ENCODE measurements around the gene DAAM1. TPM values are rescaled to one million over a fixed set of nuclear protein-coding genes. Genes with fewer than 3 reads are reported as not detected.

The DAAM1 gene
- total and polyA plus RNA-seq, 7 donors, result 5.7 to 37.1 (median 8.9) TPM

DNA sequence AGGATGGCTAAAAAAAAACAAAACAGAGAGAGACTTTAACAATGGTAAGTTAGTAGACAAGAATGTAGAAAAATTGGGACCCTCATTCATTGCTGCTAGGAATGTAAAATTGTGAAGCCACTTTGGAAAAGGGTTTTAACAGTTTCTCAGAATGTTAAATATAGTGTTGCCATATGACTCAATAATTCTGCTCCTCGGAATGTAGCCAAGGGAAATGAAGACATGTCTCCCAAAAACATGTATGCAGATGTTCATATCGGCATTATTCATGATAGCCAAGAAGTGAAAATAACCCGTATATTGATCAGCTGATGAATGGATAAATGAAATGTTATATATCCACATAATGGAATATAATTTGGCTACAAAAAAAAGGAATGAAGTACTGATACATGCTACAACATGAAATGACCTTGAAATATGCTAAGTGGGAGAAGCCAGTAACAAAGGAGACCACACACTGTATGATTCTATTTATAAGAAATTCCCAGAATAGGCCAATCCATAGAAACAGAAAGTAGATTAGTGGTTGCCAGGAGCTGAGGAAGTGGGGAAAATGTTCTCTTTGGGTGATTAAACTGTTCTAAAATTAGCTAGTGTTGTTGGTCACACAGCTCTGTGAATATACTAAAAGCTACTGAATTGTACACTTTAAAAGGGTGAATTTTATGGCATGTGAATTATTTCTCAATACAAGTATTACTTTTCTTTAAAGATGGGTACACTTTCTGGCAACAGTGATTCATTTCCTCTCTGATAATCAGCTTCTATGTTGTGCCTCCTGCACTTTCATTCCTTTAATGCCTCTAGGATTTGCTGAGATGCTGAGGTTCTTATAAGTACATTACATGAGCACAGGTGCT, 132.5 kb downstream of the DAAM1 start:
- intact Hi-C loops (cut with DNase I), result loop anchor here in 1 of 2 donors (5.0 kb wide), 1 partner anchor 129 kb away; no protein-coding TSS in a partner anchor
- H3K36me3 ChIP-seq (ENCODE audit: insufficient read depth in 1 of 2, low read depth in 1 of 2), result peaks cover 0 to 29% of the 10 kb centered on the region in 2 donors
- H3K4me3 ChIP-seq, result no peak overlapping the region
- ATAC-seq, result peak in 2 of 4 donors; percentile 21 to 44
- TF ChIP-seq, protein P1, sequence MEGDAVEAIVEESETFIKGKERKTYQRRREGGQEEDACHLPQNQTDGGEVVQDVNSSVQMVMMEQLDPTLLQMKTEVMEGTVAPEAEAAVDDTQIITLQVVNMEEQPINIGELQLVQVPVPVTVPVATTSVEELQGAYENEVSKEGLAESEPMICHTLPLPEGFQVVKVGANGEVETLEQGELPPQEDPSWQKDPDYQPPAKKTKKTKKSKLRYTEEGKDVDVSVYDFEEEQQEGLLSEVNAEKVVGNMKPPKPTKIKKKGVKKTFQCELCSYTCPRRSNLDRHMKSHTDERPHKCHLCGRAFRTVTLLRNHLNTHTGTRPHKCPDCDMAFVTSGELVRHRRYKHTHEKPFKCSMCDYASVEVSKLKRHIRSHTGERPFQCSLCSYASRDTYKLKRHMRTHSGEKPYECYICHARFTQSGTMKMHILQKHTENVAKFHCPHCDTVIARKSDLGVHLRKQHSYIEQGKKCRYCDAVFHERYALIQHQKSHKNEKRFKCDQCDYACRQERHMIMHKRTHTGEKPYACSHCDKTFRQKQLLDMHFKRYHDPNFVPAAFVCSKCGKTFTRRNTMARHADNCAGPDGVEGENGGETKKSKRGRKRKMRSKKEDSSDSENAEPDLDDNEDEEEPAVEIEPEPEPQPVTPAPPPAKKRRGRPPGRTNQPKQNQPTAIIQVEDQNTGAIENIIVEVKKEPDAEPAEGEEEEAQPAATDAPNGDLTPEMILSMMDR (IDR thresholded peaks at IDR 0.05), result no peak
- 18 to 22% (median 19%) methylated on average over 3 of the region's 3 CpGs for WGBS, 3 donors
- H3K9me3 ChIP-seq, result no peaks in the 10 kb centered on the region
- peak overlapping the region; percentile 12 for H3K27ac ChIP-seq
- H3K4me1 ChIP-seq, result peaks cover 18% of the 10 kb centered on the region
- no peak for DNase-seq
- no peaks in the 10 kb centered on the region for H3K27me3 ChIP-seq (ENCODE audit: insufficient read depth in 3 of 3, low read length in 2 of 3)

DNA sequence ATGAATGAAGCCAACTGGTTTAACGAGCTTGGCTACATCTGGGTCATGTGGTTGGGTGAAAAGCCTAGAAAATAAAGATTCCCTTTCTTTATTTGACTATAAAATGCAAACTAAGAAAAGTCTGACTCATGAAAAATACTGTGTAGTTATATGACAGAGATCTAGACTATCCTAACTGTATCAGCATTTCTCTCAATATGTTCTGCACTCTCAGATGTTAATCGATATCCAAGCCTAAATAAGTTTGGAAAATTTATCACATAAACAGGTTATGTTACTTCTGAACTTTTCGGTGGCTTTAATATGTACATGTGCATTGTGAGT, 133.1 kb downstream of the DAAM1 start:
- 47 to 49% (median 48%) methylated on average over 3 of the region's 3 CpGs for WGBS, 3 donors
- no peak overlapping the region for H3K4me3 ChIP-seq
- ATAC-seq (no peak), DNase-seq (no peak)
- no peaks in the 10 kb centered on the region for H3K9me3 ChIP-seq
- peak overlapping the region; percentile 12 for H3K27ac ChIP-seq
- TF ChIP-seq, protein P1 (IDR thresholded peaks at IDR 0.05), result no peak
- H3K4me1 ChIP-seq, result peaks cover 18% of the 10 kb centered on the region
- H3K27me3 ChIP-seq (ENCODE audit: insufficient read depth in 3 of 3, low read length in 2 of 3), result no peaks in the 10 kb centered on the region
- intact Hi-C loops (cut with DNase I), result loop anchor here in 1 of 2 donors (5.0 kb wide), 1 partner anchor 129 kb away; no protein-coding TSS in a partner anchor
- H3K36me3 ChIP-seq (ENCODE audit: insufficient read depth in 1 of 2, low read depth in 1 of 2), result peaks cover 2 to 35% of the 10 kb centered on the region in 2 donors

DNA sequence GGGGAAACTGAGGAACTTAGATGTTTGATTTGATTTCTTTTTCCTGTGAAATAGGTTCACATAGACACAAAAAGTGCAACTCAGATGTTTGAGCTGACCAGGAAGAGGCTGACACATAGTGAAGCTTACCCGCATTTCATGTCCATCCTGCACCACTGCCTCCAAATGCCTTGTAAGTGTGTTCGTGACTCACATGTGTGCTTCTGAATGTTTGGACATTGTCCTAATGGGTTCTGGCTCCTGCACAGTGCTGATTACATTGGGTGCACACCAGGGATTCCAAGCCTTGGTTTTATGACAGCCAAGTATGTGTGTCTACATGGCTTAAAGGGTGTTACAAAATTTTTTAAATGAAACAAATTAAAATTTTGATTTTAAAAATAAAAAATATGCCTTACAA, 137.4 kb downstream of the DAAM1 start:
- H3K4me3 ChIP-seq, result no peak overlapping the region
- H3K9me3 ChIP-seq, result no peaks in the 10 kb centered on the region
- H3K27me3 ChIP-seq (ENCODE audit: insufficient read depth in 3 of 3, low read length in 2 of 3), result no peaks in the 10 kb centered on the region
- H3K27ac ChIP-seq, result no peak overlapping the region
- ATAC-seq (peak in 1 of 4 donors; percentile 57), DNase-seq (no peak)
- peaks cover 5 to 74% of the 10 kb centered on the region in 2 donors for H3K36me3 ChIP-seq (ENCODE audit: insufficient read depth in 1 of 2, low read depth in 1 of 2)
- 64 to 66% (median 64%) methylated on average over 2 of the region's 2 CpGs for WGBS, 3 donors
- TF ChIP-seq, protein P1 (IDR thresholded peaks at IDR 0.05), result no peak
- intact Hi-C loops (cut with DNase I), result no loop called here
- peaks cover 9% of the 10 kb centered on the region for H3K4me1 ChIP-seq

DNA sequence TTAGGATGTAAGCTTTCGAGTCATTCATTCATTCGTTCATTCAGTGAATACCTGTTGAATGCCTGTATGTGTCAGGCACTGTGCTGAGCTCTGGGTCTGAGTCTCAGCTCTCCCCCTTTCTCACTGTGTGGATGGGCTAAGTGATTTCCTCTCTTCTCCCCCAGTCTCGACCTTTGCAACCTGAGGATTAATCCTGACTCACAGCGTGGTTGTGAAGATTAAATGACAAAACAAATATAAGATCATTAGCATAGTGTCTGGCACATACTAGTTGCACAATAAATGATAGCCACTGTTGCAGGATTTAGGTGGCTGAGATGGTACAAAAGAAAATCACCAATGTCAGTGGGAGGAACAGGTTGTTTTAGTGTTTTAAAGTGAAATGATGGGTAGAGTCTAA, 140.0 kb downstream of the DAAM1 start:
- TF ChIP-seq, protein P1 (IDR thresholded peaks at IDR 0.05), result no peak
- H3K4me1 ChIP-seq, result peaks cover 5% of the 10 kb centered on the region
- H3K27ac ChIP-seq, result no peak overlapping the region
- H3K27me3 ChIP-seq (ENCODE audit: insufficient read depth in 3 of 3, low read length in 2 of 3), result no peaks in the 10 kb centered on the region
- ATAC-seq, result no peak
- WGBS, 3 donors, result 77 to 85% (median 80%) methylated on average over 4 of the region's 4 CpGs
- DNase-seq, result no peak
- peaks cover 7 to 81% of the 10 kb centered on the region in 2 donors for H3K36me3 ChIP-seq (ENCODE audit: insufficient read depth in 1 of 2, low read depth in 1 of 2)
- H3K4me3 ChIP-seq, result no peak overlapping the region
- intact Hi-C loops (cut with DNase I), result no loop called here
- H3K9me3 ChIP-seq, result no peaks in the 10 kb centered on the region
